GM21786 (cell line): ENCODE data around the gene LANCL2.
"Not testable (repeated sequence)": the region's sequence is repeated elsewhere in the genome, so short reads cannot be mapped to it uniquely, and the experiment has no call there.

ENCODE experiments used
- ATAC-seq: cut with Tn5 transposase; IDR thresholded peaks from one replicate; pipeline ENCODE4 v1.9.1; 2021; ENCODE audit not compliant: unreplicated experiment

Gene LANCL2

GRCh38 chr7:55402506-55402905, 37.4 kb downstream of the LANCL2 start:
- ATAC-seq = not testable (repeated sequence)

GRCh38 chr7:55405856-55406541, 40.9 kb downstream of the LANCL2 start:
- ATAC-seq = no peak

GRCh38 chr7:55409482-55410225, 44.5 kb downstream of the LANCL2 start:
- ATAC-seq = peak; percentile 63

GRCh38 chr7:55410667-55411239, 45.6 kb downstream of the LANCL2 start:
- ATAC-seq = no peak

GRCh38 chr7:55411844-55412243, 46.7 kb downstream of the LANCL2 start:
- ATAC-seq = no peak

GRCh38 chr7:55413442-55413841, 48.3 kb downstream of the LANCL2 start:
- no peak for ATAC-seq

GRCh38 chr7:55415173-55415778, 50.1 kb downstream of the LANCL2 start:
- ATAC-seq = peak; percentile 96

GRCh38 chr7:55417456-55417855, 52.3 kb downstream of the LANCL2 start:
- not testable (repeated sequence) for ATAC-seq

- ATAC-seq = no peak
Measured at GRCh38 chr7:55420530-55420929, 55.4 kb downstream of the LANCL2 start.

- no peak for ATAC-seq
Measured at GRCh38 chr7:55423277-55423711, 58.2 kb downstream of the LANCL2 start.

GRCh38 chr7:55423891-55424290, 58.8 kb downstream of the LANCL2 start:
- no peak for ATAC-seq

GRCh38 chr7:55425141-55425752, 60.1 kb downstream of the LANCL2 start:
- no peak for ATAC-seq

- no peak for ATAC-seq
Measured at GRCh38 chr7:55426676-55427075, 61.5 kb downstream of the LANCL2 start.

- ATAC-seq = no peak
Measured at GRCh38 chr7:55427342-55427741, 62.2 kb downstream of the LANCL2 start.

GRCh38 chr7:55427800-55428199, 62.7 kb downstream of the LANCL2 start:
- ATAC-seq = no peak

GRCh38 chr7:55429835-55430499, 64.8 kb downstream of the LANCL2 start:
- ATAC-seq = no peak

GRCh38 chr7:55431898-55432297, 66.8 kb downstream of the LANCL2 start:
- no peak for ATAC-seq

GRCh38 chr7:55432506-55432905, 67.4 kb downstream of the LANCL2 start:
- no peak for ATAC-seq

- peak; percentile 85 for ATAC-seq
Measured at GRCh38 chr7:55432939-55433784, 68.0 kb downstream of the LANCL2 start.

GRCh38 chr7:55435466-55435865, 70.3 kb downstream of the LANCL2 start:
- no peak for ATAC-seq
